Panc1 (cell line): Measurements from ENCODE around the gene SEMA3D.

Experiments
- CTCF ChIP-seq: fragments of 450-650 bp; IDR thresholded peaks from 2 replicates; pipeline ENCODE4 v1.5.1; 2017; ENCODE audit warnings: mild to moderate bottlenecking
- POLR2AphosphoS5 ChIP-seq: IDR thresholded peaks from 2 replicates; pipeline ENCODE4 v1.6.1; 2012; ENCODE audit warnings: mild to moderate bottlenecking, low read depth, low read length, moderate library complexity

- TF ChIP-seq CTCF (no peak), POLR2AphosphoS5 (no peak)
These were observed 119.5 kb downstream of the SEMA3D start for GRCh38 chr7:85067371-85067770.
